ENCODE data around the gene MAGEC1.
"Not testable (repeated sequence)": the region's sequence is repeated elsewhere in the genome, so short reads cannot be mapped to it uniquely, and the experiment has no call there.

DNA sequence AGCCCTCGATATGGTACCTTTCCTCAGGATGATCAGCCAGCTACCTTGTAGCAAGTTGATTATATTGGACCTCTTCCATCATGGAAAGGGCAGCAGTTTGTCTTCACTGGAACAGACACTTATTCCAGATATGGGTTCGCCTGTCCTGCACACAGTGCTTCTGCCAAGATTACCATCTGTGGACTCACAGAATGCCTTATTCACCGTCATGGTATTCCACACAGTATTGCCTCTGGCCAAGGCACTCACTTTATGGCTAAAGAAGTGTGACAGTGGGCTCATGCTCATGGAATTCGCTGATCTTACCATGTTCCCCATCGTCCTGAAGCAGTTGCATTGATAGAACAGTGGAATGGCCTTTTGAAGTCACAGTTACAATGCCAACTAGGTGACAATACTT lies 14.9 kb upstream of the MAGEC1 start:
- TF ChIP-seq, protein P1, sequence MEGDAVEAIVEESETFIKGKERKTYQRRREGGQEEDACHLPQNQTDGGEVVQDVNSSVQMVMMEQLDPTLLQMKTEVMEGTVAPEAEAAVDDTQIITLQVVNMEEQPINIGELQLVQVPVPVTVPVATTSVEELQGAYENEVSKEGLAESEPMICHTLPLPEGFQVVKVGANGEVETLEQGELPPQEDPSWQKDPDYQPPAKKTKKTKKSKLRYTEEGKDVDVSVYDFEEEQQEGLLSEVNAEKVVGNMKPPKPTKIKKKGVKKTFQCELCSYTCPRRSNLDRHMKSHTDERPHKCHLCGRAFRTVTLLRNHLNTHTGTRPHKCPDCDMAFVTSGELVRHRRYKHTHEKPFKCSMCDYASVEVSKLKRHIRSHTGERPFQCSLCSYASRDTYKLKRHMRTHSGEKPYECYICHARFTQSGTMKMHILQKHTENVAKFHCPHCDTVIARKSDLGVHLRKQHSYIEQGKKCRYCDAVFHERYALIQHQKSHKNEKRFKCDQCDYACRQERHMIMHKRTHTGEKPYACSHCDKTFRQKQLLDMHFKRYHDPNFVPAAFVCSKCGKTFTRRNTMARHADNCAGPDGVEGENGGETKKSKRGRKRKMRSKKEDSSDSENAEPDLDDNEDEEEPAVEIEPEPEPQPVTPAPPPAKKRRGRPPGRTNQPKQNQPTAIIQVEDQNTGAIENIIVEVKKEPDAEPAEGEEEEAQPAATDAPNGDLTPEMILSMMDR (conservative IDR thresholded peaks at IDR 0.05; ENCODE audit: low read length), result not testable (repeated sequence)
- TF ChIP-seq EZH2phosphoT487 (IDR thresholded peaks at IDR 0.05; ENCODE audit: borderline replicate concordance, low read depth, low read length), result not testable (repeated sequence)
